COLO668 (cell line): ENCODE measurements around the gene CFAP157.

Experiments
- DNase-seq: peaks from one replicate; lab custom pipeline; 2025; ENCODE audit not compliant: unreplicated experiment; lab: John Stamatoyannopoulos, UW

The CFAP157 gene

DNA sequence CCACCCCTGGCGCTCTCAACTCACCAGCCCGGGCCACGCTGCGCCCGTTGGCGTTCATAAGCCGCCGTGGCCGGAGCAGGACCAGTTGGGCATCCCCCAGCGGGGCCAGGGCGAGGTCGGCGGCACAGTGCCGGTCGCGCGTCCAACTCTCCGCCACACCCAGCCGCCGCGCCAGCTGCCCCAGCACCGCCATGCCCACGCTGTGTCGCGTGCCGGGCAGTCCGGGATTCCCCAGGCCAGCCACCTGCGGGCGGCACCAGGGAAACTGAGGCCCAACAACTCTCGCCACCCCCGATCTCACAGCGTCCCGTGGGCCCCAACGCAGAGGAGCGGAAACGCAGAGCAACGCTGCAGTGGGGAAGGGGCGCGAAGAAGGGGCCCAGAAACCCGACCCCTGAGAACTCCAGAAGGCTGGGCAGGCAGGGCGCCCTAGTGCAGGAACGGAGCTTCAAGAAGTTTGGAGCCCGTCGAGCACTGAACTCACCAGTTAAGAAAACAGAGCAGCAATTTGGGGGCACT lies 8.2 kb downstream of the CFAP157 start:
- DNase-seq = peak; percentile 49

DNA sequence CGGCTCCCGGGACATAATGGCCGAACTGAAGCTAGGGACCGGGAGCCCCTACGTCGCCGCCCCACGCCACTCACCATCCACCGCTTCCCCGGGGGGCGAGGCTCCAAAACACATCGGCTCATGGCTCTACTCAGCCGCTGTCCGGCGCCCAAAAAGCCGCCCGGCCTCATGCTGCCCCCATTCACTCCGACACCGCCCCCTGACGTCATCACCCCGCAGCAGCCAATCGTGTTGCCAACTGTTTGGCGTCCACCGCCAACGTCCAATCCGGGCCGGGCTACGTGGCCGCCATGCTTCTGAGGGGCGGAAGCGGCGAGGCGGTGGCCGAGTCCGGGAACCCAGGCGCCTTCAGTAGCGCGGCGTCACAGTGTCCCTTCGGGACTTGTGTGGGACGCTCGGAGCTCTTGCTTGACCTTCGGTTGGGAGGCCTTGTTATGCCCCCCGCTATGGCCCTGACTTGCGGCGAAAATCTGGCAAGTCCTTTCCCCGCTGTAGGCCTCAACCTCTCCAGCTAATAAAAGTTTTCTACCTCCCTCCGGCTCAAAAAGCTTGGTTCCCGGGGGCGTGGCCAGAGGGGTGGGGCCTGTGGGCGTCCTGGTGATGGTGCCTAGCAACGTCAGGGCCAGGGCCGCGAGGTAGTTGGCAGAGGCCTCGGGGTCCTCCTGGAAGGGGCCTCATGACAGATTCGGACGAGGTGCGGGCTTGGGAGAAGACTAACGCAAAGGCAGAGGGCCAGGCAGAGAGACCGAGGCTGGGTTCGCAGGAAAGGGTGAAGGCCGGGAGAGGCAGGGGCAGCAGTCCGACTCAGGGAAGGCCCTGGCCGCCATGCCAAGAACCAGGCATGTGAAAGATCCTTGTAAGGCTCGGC lies 8.9 kb downstream of the CFAP157 start, which contains the start of the genes PTRH1 and TTC16:
Gene PTRH1 (minus strand): TSS at position 194 of the 868 bp plus-strand sequence. CDS start 24 bp downstream, at position 170.
Gene TTC16 (plus strand): TSS at position 610 of the 868 bp plus-strand sequence. CDS start 67 bp downstream, at position 677.
- peak; percentile 97 for DNase-seq

DNA sequence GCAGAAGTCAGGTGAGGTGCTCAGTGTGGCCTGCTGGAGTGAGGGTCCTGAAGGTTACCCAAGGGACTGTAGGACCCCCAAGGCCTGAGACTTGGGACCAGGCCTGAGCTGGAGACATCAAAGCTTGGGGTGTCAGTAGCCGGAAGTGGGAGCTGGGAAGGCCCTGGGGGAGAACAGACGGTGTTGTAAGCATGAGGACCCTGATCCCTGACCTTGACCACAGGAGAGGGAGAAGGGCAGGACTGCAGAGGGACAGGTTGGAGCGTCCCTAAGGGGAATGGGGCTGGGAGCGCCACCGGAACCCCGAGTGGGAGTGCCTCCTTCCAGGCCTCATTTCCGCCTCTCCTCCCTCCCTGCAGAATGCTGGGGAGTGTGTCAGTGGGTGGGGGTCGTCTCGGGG lies 9.6 kb downstream of the CFAP157 start:
- no peak for DNase-seq

DNA sequence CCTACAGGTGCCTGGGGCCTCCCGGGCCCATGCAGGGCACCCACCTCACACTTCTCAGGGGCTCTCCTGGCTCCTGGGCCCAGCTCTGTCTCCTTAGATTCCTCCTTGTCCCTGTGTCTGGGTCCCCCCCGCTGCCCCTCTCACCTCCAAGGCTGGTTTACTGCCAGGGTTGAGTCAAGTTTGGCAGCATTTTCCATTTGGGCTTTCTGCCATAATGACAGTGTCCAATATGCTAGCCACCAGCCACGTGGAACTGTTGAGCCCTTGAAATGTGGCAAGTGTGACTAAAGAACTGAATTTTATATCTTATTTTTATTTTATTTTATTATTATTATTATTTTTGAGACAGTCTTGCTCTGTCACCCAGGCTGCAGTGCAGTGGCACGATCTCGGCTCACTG lies 11.0 kb downstream of the CFAP157 start:
- no peak for DNase-seq

DNA sequence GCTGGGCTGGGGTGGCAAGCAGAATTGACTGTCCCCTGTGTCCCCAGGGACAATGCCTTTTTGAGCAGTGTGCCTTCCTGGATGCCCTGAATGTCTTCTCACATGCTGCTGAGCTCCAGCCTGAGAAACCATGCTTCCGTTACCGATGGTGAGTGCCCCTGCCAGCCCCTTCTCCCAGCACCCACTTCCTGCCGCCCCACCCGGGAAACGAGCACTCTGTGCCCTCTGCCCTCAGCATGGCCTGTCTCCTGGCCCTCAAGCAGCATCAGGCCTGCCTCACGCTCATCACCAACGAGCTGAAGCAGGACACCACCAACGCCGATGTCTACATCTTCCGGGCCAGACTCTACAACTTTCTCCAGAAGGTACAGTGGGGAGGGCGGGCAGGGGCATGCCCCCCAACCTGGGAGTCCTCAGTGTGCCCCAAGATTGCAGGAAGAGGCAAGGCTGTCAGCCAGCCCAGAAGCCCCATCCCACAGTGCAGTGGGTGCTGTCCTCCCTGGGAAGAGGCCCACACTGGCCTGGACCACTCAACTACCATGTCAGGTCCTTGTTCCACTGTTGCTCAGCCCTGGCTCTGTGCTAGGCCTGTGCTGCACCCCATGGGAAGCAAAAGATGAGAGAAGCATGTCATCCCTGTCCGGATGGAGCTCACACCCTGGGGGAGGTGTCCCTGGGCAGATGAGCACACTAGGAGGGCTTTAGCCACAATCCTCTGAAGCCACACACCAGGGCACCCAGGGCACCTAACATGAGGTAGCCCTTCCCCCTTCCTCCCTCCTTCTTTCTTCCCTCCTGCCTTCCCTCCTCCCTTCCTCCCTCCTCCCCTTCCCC lies 13.5 kb downstream of the CFAP157 start:
- no peak for DNase-seq

DNA sequence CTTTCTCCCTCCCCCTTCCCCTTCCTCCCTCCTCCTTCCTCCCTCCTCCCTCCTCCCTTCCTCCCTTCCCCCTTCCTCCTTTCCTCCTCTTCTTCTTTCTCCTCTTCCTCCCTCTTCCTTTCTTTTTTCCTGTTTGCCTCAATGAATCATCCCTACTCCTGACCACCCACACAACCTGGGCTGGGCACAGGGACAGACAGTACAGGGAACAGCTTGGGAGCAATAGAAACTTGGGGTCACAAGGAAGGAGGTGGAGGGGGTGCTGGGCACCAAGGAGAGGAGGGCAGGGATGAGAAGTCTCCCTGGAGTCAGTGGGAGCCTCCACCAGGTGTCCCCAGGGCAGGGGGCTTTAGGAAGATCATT lies 14.1 kb downstream of the CFAP157 start:
- no peak for DNase-seq

DNA sequence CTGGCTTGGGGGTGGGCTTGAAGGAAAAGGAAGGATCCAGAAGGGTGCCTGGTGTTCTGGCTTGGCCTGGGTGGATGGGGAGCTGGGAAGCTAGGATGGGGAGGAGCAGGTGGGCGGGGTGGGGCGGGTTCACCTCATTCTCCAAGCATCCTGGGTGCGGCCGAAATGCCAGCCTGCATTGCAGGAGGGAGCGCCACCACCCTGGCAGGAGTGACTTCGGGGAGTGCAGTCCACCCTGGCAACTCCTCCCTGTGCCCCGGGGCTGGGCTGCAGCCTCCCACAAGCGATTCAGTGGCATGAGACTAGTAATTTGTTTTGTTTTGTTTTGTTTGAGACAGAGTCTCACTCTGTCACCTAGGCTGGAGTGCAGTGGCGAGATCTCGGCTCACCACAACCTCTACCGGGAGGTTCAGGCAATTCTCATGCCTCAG lies 14.6 kb downstream of the CFAP157 start:
- DNase-seq = peak; percentile 14

- DNase-seq = peak; percentile 58
Measured at GRCh38 chr9:127722055-127722745, 15.4 kb downstream of the CFAP157 start.

- DNase-seq = no peak
Measured at GRCh38 chr9:127723013-127723412, 16.2 kb downstream of the CFAP157 start.

DNA sequence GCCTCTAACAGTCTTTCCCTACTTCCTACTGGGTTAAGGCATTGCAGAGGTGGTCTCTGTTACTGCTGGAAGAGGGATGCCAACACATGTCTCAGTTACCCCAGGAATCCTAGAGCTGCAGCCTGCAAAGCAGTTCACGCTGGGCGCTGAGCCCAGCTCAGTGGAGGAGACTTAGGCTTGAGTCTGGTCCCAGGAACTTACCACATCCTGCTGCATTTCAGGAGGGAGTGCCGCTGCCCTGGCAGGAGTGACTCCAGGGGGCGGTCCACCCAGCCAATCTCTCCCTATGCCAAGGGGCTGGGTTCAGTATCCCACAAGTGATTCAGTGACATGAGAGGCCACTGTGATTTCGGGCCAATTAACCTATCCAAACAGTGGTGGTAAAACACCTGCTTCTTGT lies 16.7 kb downstream of the CFAP157 start:
- peak; percentile 31 for DNase-seq

- peak; percentile 42 for DNase-seq
Measured at GRCh38 chr9:127724012-127724411, 17.2 kb downstream of the CFAP157 start.

DNA sequence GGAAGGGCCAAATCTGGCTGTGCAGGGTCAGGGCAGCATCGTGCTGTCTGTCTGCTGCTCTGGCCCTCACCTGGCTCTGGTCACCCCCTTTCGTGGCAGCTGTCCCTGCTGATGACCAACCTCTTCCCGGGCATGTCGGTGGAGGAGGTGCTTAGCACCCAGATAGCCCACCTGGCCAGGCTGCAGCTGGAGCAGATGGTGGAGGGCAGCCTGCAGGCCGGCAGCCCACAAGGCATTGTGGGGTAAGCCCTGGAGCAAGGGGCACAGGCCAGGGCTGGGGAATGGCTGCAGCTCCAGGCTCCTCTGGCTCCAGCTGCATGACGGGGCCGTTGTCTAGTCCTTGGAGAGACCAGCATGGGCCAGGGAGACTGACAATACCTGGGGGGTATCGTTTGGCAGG lies 20.1 kb downstream of the CFAP157 start:
- peak; percentile 33 for DNase-seq

- DNase-seq = no peak
Measured at GRCh38 chr9:127728808-127729207, 22.0 kb downstream of the CFAP157 start.

- no peak for DNase-seq
Measured at GRCh38 chr9:127729522-127730256, 22.9 kb downstream of the CFAP157 start.

DNA sequence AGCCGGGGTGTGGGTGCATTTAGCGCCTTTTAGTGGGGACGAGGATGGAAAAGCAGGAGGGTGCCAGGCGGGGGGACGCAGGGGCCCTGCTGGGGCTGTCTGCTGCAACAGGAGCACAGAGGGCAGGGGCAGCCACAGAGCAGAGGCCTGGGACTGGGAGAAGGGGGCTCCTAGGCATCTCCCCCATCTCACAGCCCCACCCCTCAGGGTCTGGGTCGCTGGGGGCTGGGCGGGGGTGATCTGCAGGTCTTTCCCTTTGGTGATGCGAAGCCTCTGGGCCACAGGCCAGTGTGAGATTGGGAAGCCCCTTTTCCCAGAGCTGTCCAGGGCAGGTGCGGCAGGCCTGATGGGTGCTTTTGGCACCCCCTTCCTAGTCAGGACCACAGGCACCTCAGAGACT lies 23.5 kb downstream of the CFAP157 start:
- no peak for DNase-seq

DNA sequence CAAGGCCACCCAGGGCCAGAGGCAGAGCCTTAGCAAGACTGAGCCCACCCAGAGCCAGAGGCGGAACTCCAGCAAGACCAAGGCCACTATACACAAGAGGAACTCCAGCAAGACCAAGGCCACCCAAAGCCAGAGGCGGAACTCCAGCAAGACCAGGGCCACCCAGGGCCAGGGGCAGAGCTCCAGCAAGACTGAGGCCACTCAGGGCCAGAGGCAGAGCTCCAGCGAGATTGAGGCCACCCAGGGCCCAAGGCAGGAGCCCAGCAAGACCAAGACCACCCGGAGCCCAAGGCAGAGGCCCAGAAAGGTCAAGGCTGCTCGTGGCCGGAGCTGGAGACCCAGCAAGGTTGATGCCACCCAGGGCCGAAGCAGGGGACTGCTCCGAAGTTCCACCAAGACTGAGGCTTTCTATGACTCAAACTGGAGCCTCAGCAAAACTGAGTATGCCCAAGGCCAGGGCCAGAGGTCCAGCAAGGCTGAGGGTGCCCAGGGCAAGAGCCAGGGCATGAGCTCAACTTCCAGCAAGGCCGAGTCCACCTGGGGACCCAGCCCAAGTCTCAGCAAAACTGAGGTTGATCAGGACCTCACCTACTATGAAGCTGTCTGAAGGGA lies 24.1 kb downstream of the CFAP157 start:
- no peak for DNase-seq

DNA sequence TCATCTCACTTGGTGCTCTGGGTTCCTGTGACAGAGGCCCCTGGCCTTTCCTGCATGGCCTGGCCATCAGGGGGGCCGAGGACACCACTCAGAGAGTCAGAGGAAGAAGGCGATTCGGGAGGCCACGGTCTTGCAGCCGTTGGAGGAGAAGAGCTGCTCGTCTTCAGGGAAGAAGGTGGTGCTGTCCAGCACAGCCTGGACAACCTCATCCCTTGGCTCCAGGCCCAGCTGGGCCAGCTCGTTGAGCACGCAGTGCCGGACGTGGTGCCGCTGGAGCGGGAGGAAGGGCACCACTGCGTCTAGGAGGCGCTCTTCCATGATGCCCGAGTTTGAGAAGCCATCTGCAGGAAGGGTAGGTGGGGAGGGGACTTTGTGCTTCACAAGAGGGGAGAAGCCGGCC lies 25.1 kb downstream of the CFAP157 start:
- no peak for DNase-seq

DNA sequence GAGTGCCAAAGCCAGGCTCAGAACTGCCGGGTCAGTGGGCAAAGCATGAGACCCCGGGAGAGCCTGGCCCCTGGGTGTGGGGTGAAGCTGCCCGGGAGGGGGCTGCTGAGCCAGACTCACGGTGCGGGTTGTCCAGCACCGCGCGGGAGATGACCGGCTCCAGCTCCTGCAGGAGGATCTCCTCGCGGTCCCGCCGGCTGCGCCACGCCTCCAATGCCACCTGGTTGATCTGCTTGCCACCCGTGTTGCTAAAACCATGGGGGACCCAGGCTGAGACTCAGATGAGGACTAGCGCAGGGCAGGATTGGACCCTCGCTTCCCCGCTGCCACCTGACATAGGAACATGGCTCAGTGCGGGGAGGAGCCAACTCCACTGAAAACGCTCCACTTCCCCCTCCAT lies 25.7 kb downstream of the CFAP157 start:
- DNase-seq = no peak

- DNase-seq = no peak
Measured at GRCh38 chr9:127733614-127734013, 26.8 kb downstream of the CFAP157 start.

GRCh38 chr9:127734247-127734746 lies 27.5 kb downstream of the CFAP157 start:
- DNase-seq = no peak
